Liver (tissue), 9 donors: ENCODE results near the gene AEN. TPM values are rescaled to one million over a fixed set of nuclear protein-coding genes. Genes with fewer than 3 reads are reported as not detected.

Experiments
- DNase-seq: peaks from one replicate; pipeline ENCODE4 v3.0.0-alpha.2; 2017; ENCODE audit warnings: low spot score
- H3K27ac ChIP-seq, 2 donors: one replicate each; pipeline ENCODE4 v1.7.0; 2013; ENCODE audit warnings: inconsistent platforms in 2 of 2, low read length in 2 of 2, control low read depth in 1 of 2, low read depth in 1 of 2, mild to moderate bottlenecking in 1 of 2
- H3K27me3 ChIP-seq, 4 donors: one replicate each; pipeline versions ENCODE4 v1.6.1 to v1.7.0; 2013; ENCODE audit warnings: low read length in 3 of 4, inconsistent platforms in 1 of 4, mild to moderate bottlenecking in 1 of 4, moderate library complexity in 1 of 4; ENCODE audit not compliant: control insufficient read depth in 4 of 4, insufficient read depth in 4 of 4
- H3K36me3 ChIP-seq, 4 donors: one replicate each; pipeline versions ENCODE4 v1.6.1 to v1.7.0; 2013; ENCODE audit warnings: low read length in 3 of 4, mild to moderate bottlenecking in 3 of 4, low read depth in 1 of 4, moderate library complexity in 1 of 4; ENCODE audit not compliant: control insufficient read depth in 4 of 4, insufficient read depth in 3 of 4
- H3K4me1 ChIP-seq, 4 donors: one replicate each; pipeline versions ENCODE4 v1.6.1 to v1.7.0; 2013; ENCODE audit warnings: low read length in 3 of 4, mild to moderate bottlenecking in 3 of 4, moderate library complexity in 1 of 4; ENCODE audit not compliant: control insufficient read depth in 4 of 4, insufficient read depth in 4 of 4
- H3K4me3 ChIP-seq, 3 donors: one replicate each; pipeline versions ENCODE4 v1.6.1 to v1.7.0; 2013; ENCODE audit warnings: low read length in 3 of 3, control low read depth in 1 of 3, low read depth in 1 of 3, mild to moderate bottlenecking in 1 of 3
- H3K9ac ChIP-seq, 2 donors: one replicate each; pipeline ENCODE4 v1.7.0; 2013; ENCODE audit warnings: low read length in 2 of 2, mild to moderate bottlenecking in 2 of 2, moderate library complexity in 2 of 2, control low read depth in 1 of 2, low read depth in 1 of 2
- H3K9me3 ChIP-seq, 4 donors: one replicate each; pipeline versions ENCODE4 v1.6.1 to v1.7.0; 2013; ENCODE audit warnings: low read length in 3 of 4; ENCODE audit not compliant: control insufficient read depth in 4 of 4
- EGR1 ChIP-seq, 2 donors: IDR thresholded peaks; 2 replicates each; pipeline ENCODE4 v1.6.1; 2016 to 2018; ENCODE audit warnings: antibody characterized with exemption in 2 of 2, low read depth in 2 of 2
- FOXA1 ChIP-seq: IDR thresholded peaks from 2 replicates; pipeline ENCODE4 v1.6.1; 2016; ENCODE audit warnings: antibody characterized with exemption
- FOXA2 ChIP-seq: IDR thresholded peaks from 2 replicates; pipeline ENCODE4 v1.6.1; 2016; ENCODE audit warnings: antibody characterized with exemption
- GABPA ChIP-seq, 2 donors: IDR thresholded peaks in 1 of 2; conservative IDR thresholded peaks in 1 of 2; 2 replicates each; pipeline ENCODE4 v1.6.1; 2016; ENCODE audit warnings: antibody characterized with exemption in 2 of 2, mild to moderate bottlenecking in 1 of 2, moderate library complexity in 1 of 2
- HNF4A ChIP-seq, 2 donors: conservative IDR thresholded peaks; 2 replicates each; pipeline ENCODE4 v1.6.1; 2016; ENCODE audit warnings: antibody characterized with exemption in 2 of 2, mild to moderate bottlenecking in 2 of 2
- HNF4G ChIP-seq: IDR thresholded peaks from 2 replicates; pipeline ENCODE4 v1.6.1; 2016; ENCODE audit warnings: antibody characterized with exemption
- JUND ChIP-seq, 2 donors: IDR thresholded peaks; 2 replicates each; pipeline ENCODE4 v1.6.1; 2016; ENCODE audit warnings: antibody characterized with exemption in 2 of 2
- NR2F2 ChIP-seq: IDR thresholded peaks from 2 replicates; pipeline ENCODE4 v1.6.1; 2016; ENCODE audit warnings: antibody characterized with exemption
- RAD21 ChIP-seq, 2 donors: IDR thresholded peaks; 2 replicates each; pipeline ENCODE4 v1.6.1; 2016; ENCODE audit warnings: antibody characterized with exemption in 2 of 2, mild to moderate bottlenecking in 2 of 2
- RXRA ChIP-seq, 2 donors: IDR thresholded peaks; 2 replicates each; pipeline ENCODE4 v1.6.1; 2017 to 2018; ENCODE audit warnings: antibody characterized with exemption in 2 of 2, mild to moderate bottlenecking in 1 of 2
- SP1 ChIP-seq: IDR thresholded peaks from 2 replicates; pipeline ENCODE4 v1.6.1; 2018; ENCODE audit warnings: antibody characterized with exemption, mild to moderate bottlenecking
- TAF1 ChIP-seq: conservative IDR thresholded peaks from 2 replicates; pipeline ENCODE4 v1.6.1; 2016; ENCODE audit warnings: antibody characterized with exemption, mild to moderate bottlenecking
- YY1 ChIP-seq: IDR thresholded peaks from 2 replicates; pipeline ENCODE4 v1.6.1; 2016; ENCODE audit warnings: antibody characterized with exemption, mild to moderate bottlenecking
- WGBS: extraction: QIAGEN DNeasy Blood & Tissue Kit; methylation state at CpG from one replicate; pipeline ENCODE4 v1.1.7; 2013; 5-methylcytosine and 5-hydroxymethylcytosine counted together
- polyA plus RNA-seq, 2 donors: library from polyadenylated mRNA; stranded (reverse) in 1 of 2; unstranded in 1 of 2; fragments of 200-250 nt in 1 of 2; fragments of >200 nt in 1 of 2; fragmentation: Nextera tagmentation in 1 of 2; extraction: Ambion mirVana in 1 of 2; gene quantifications; one replicate each; pipeline versions ENCODE4 v1.2.1 to v1.2.3, GENCODE V29; 2013 to 2015
- total RNA-seq, 2 donors: library from RNA; depleted of rRNA; stranded (reverse); fragments of >200 nt; gene quantifications; one replicate each; pipeline ENCODE4 v1.2.3, GENCODE V29; 2014
- TF ChIP-seq, protein P1 (sequence below): IDR thresholded peaks from 2 replicates; pipeline ENCODE4 v1.6.1; 2016; ENCODE audit warnings: antibody characterized with exemption
- TF ChIP-seq, protein P2 (sequence below): fragments of 150-350 bp; IDR thresholded peaks from 2 replicates; pipeline ENCODE4 v1.5.1; 2017; ENCODE audit warnings: improper control_type of control experiment, low read depth, low read length; ENCODE audit not compliant: missing input control
- TF ChIP-seq, protein P3 (sequence below): IDR thresholded peaks from 2 replicates; pipeline ENCODE4 v1.6.1; 2016; ENCODE audit warnings: antibody characterized with exemption
- TF ChIP-seq, protein P4 (sequence below): IDR thresholded peaks from 2 replicates; pipeline ENCODE4 v1.6.1; 2016; ENCODE audit warnings: antibody characterized with exemption
- TF ChIP-seq, protein P5 (sequence below): IDR thresholded peaks from 2 replicates; pipeline ENCODE4 v1.6.1; 2016; ENCODE audit warnings: antibody characterized with exemption, mild to moderate bottlenecking
- donor health status: healthy.
- donor health status: healthy.
- donor health status: healthy.
- donor health status: healthy.
- donor health status: healthy.

Gene AEN
- total and polyA plus RNA-seq, 4 donors: 2.8 to 19.2 (median 10.5) TPM

DNA sequence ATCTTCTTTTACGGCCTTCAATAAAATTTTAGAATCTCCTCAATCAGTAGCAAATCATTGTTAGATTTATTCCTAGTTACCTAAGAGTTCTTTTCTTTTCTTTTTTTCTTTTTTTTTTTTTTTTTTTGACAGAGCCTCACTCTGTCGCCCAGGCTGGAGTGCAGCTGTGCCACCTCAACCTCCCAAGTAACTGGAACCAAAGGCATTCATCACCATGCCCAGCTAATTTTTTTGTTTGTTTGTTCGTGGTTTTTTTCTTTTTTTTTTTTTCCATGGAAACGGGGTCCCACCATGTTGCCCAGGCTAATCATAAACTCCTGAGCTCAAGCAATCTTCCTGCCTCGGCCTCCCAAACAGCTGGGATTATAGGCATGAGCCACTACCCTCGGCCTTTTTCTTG is 30.4 kb upstream of the AEN start (continued):
- TF ChIP-seq, protein P1, sequence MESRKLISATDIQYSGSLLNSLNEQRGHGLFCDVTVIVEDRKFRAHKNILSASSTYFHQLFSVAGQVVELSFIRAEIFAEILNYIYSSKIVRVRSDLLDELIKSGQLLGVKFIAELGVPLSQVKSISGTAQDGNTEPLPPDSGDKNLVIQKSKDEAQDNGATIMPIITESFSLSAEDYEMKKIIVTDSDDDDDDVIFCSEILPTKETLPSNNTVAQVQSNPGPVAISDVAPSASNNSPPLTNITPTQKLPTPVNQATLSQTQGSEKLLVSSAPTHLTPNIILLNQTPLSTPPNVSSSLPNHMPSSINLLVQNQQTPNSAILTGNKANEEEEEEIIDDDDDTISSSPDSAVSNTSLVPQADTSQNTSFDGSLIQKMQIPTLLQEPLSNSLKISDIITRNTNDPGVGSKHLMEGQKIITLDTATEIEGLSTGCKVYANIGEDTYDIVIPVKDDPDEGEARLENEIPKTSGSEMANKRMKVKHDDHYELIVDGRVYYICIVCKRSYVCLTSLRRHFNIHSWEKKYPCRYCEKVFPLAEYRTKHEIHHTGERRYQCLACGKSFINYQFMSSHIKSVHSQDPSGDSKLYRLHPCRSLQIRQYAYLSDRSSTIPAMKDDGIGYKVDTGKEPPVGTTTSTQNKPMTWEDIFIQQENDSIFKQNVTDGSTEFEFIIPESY: no peak
- no peak for TF ChIP-seq GABPA (IDR thresholded peaks at IDR 0.05 in 1 of 2, conservative IDR thresholded peaks at IDR 0.05 in 1 of 2)
- TF ChIP-seq SP1: no peak
- TF ChIP-seq, protein P2, sequence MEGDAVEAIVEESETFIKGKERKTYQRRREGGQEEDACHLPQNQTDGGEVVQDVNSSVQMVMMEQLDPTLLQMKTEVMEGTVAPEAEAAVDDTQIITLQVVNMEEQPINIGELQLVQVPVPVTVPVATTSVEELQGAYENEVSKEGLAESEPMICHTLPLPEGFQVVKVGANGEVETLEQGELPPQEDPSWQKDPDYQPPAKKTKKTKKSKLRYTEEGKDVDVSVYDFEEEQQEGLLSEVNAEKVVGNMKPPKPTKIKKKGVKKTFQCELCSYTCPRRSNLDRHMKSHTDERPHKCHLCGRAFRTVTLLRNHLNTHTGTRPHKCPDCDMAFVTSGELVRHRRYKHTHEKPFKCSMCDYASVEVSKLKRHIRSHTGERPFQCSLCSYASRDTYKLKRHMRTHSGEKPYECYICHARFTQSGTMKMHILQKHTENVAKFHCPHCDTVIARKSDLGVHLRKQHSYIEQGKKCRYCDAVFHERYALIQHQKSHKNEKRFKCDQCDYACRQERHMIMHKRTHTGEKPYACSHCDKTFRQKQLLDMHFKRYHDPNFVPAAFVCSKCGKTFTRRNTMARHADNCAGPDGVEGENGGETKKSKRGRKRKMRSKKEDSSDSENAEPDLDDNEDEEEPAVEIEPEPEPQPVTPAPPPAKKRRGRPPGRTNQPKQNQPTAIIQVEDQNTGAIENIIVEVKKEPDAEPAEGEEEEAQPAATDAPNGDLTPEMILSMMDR: no peak

DNA sequence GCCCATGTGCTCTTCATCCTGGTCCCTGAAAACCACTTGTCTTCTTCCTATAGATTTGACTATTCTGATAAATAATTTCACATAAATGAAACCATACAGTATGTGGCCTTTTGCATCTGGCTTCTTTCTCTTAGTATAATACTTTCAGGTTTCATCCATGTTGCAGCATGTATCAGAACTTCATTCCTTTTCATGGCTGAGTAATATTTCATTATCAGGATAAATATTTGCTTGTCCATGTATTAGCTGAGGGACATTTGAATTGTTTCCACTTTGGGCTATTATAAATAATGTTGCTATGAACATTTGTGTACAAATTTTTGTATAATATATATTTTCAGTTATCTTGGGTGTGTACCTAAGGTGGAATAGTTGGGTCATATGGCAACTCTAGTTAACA is 29.8 kb upstream of the AEN start:
- no peaks in the 10 kb centered on the region for H3K36me3 ChIP-seq
- no peak for DNase-seq
- no peaks in the 10 kb centered on the region for H3K9me3 ChIP-seq
- no peak overlapping the region for H3K4me3 ChIP-seq
- no peak overlapping the region for H3K9ac ChIP-seq
- H3K27ac ChIP-seq: no peak overlapping the region
- H3K4me1 ChIP-seq: no peaks in the 10 kb centered on the region
- no peak for TF ChIP-seq HNF4A (conservative IDR thresholded peaks at IDR 0.05)
- no peaks in the 10 kb centered on the region for H3K27me3 ChIP-seq

DNA sequence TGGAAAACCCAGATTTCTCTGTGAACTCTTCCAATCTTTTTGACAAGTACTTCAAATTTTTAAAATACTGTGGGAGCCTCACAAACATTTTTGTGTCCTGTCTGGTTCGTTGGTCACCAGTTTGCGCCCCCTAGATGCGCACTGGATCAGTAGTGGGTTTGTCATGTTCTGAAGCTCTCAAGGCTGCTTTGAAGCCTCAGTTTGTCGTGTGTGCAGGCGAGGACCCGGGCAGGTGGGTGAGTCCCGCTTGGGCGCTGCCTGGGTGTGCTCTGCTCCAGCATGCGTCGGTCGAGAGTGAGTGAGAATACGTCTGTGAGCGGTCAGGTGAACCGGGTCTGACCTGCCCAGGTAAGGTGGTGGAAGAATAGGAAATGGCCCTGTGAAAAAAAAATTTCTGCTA is 17.3 kb upstream of the AEN start:
- Histone ChIP-seq H3K9ac (no peak overlapping the region), H3K36me3 (no peaks in the 10 kb centered on the region), H3K27me3 (peaks cover 3 to 15% (median 14%) of the 10 kb centered on the region in 4 donors), H3K9me3 (no peaks in the 10 kb centered on the region), H3K4me1 (peaks cover 0 to 14% (median 7%) of the 10 kb centered on the region in 4 donors), H3K4me3 (no peak overlapping the region), H3K27ac (no peak overlapping the region)
- WGBS: 15% methylated on average over 14 of the region's 14 CpGs
- no peak for DNase-seq
- TF ChIP-seq, protein P3, sequence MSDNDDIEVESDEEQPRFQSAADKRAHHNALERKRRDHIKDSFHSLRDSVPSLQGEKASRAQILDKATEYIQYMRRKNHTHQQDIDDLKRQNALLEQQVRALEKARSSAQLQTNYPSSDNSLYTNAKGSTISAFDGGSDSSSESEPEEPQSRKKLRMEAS: no peak
- TF ChIP-seq RAD21 (IDR thresholded peaks at IDR 0.05) (no peak), GABPA (IDR thresholded peaks at IDR 0.05 in 1 of 2, conservative IDR thresholded peaks at IDR 0.05 in 1 of 2) (no peak), YY1 (no peak), HNF4A (conservative IDR thresholded peaks at IDR 0.05) (no peak), NR2F2 (no peak), EGR1 (IDR thresholded peaks at IDR 0.05; ENCODE audit: low read depth in 2 of 2) (no peak), RXRA (IDR thresholded peaks at IDR 0.05) (no peak), FOXA1 (no peak), HNF4G (no peak), FOXA2 (no peak), SP1 (no peak), TAF1 (no peak), JUND (IDR thresholded peaks at IDR 0.05) (no peak)
- TF ChIP-seq, protein P4, sequence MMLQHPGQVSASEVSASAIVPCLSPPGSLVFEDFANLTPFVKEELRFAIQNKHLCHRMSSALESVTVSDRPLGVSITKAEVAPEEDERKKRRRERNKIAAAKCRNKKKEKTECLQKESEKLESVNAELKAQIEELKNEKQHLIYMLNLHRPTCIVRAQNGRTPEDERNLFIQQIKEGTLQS: no peak
- TF ChIP-seq, protein P2: no peak
- TF ChIP-seq, protein P1: no peak
- TF ChIP-seq, protein P5, sequence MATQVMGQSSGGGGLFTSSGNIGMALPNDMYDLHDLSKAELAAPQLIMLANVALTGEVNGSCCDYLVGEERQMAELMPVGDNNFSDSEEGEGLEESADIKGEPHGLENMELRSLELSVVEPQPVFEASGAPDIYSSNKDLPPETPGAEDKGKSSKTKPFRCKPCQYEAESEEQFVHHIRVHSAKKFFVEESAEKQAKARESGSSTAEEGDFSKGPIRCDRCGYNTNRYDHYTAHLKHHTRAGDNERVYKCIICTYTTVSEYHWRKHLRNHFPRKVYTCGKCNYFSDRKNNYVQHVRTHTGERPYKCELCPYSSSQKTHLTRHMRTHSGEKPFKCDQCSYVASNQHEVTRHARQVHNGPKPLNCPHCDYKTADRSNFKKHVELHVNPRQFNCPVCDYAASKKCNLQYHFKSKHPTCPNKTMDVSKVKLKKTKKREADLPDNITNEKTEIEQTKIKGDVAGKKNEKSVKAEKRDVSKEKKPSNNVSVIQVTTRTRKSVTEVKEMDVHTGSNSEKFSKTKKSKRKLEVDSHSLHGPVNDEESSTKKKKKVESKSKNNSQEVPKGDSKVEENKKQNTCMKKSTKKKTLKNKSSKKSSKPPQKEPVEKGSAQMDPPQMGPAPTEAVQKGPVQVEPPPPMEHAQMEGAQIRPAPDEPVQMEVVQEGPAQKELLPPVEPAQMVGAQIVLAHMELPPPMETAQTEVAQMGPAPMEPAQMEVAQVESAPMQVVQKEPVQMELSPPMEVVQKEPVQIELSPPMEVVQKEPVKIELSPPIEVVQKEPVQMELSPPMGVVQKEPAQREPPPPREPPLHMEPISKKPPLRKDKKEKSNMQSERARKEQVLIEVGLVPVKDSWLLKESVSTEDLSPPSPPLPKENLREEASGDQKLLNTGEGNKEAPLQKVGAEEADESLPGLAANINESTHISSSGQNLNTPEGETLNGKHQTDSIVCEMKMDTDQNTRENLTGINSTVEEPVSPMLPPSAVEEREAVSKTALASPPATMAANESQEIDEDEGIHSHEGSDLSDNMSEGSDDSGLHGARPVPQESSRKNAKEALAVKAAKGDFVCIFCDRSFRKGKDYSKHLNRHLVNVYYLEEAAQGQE: no peak
